ENCODE measurements around the gene LCAT.
A peak's percentile ranks its signal among the peaks of the same experiment; 100 is the strongest.
"Not testable (repeated sequence)": the region's sequence is repeated elsewhere in the genome, so short reads cannot be mapped to it uniquely, and the experiment has no call there.

LCAT gene, protein sequence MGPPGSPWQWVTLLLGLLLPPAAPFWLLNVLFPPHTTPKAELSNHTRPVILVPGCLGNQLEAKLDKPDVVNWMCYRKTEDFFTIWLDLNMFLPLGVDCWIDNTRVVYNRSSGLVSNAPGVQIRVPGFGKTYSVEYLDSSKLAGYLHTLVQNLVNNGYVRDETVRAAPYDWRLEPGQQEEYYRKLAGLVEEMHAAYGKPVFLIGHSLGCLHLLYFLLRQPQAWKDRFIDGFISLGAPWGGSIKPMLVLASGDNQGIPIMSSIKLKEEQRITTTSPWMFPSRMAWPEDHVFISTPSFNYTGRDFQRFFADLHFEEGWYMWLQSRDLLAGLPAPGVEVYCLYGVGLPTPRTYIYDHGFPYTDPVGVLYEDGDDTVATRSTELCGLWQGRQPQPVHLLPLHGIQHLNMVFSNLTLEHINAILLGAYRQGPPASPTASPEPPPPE

GRCh38 chr16:67943619-67944504, at the start of gene LCAT:
LCAT (minus strand) TSS chr16:67944120; CDS start chr16:67944101, 19 bp downstream.
- no peak for DNase-seq
- no peak for ATAC-seq

- peak; percentile 89 for DNase-seq
- ATAC-seq = peak; percentile 89
Measured at GRCh38 chr16:67993207-67994039, 49.5 kb upstream of the LCAT start.

GRCh38 chr16:67992661-67993206, 48.8 kb upstream of the LCAT start:
- DNase-seq = no peak
- ATAC-seq = no peak

GRCh38 chr16:67990018-67990386, 46.1 kb upstream of the LCAT start:
- ATAC-seq (no peak), DNase-seq (no peak)

DNA sequence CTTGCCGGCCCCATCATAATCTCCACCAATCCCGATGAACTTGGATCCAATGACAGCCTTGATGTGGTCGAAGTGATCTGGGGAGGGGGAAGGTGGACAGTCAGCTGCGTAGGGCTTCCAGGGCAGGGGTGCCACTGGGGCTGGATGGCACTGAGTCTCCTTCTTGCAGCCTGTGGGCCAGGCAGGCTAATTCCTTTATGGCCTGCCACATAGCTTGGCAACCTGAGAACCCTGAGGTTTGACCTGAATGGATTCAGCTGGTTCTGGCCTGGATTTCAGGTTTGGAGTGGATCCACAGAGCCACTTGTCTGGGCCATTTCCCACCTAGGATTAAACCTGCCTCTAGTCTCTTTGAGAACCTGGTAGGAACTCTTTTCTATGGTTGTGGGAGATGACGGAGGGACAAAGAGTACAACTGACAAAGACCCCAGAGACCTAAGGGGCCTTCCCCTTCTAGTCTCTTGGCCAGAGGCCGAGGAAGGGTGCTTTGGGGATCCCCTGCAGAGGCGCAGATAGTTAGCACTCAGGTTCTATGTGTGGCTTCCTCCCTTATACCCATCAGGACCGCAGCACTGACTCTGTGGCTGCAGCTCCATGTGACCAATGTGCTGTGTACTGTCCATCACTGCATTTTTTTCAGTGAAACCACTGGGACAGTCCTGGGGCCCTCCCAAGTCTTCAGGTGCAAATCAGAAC, 45.5 kb upstream of the LCAT start:
- DNase-seq (no peak), ATAC-seq (no peak)

DNA sequence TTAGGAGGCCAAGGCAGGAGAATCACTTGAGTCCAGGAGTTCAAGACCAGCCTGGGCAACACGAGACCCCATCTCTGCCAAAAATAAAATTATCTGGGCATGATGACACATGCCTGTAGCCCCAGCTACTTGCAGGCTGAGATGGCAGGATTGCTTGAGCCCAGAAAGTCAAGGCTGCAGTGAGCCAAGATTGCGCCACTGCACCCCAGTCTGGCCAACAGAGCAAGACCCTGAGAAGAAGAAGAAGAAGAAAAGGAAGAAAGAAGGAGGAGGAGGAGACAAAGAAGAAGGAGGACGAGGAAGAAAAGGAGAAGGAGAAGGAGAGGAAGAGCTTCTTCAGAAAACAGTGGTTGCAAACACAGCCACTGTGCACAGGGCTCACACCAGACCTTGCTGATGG, 44.8 kb upstream of the LCAT start:
- ATAC-seq (no peak), DNase-seq (no peak)

GRCh38 chr16:67987460-67988160, 43.7 kb upstream of the LCAT start:
- ATAC-seq = no peak
- no peak for DNase-seq

- ATAC-seq = no peak
- no peak for DNase-seq
Measured at GRCh38 chr16:67986949-67987348, 43.0 kb upstream of the LCAT start.

DNA sequence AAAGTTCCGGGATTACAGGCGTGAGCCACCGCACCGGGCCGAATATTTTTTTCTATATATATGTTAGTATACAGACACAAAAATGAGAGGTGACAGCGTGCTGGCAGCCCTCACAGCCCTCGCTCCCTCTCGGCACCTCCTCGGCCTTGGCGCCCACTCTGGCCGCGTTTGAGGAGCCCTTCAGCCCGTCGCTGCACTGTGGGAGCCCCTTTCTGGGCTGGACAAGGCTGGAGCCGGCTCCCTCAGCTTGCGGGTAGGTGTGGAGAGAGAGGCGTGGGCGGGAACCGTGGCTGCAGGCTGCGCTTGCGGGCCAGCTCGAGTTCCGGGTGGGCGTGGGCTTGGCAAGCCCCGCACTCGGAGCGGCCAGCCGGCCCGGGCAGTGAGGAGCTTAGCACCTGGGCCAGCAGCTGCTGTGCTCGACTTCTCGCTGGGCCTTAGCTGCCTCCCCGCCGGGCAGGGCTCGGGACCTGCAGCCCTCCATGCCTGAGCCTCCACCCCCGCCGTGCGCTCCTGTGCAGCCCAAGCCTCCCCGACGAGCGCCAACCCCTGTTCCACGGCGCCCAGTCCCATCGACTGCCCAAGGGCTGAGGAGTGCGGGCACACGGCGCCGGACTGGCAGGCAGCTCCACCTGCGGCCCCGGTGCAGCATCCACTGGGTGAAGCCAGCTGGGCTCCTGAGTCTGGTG, 38.2 kb upstream of the LCAT start:
- DNase-seq (no peak), ATAC-seq (no peak)

DNA sequence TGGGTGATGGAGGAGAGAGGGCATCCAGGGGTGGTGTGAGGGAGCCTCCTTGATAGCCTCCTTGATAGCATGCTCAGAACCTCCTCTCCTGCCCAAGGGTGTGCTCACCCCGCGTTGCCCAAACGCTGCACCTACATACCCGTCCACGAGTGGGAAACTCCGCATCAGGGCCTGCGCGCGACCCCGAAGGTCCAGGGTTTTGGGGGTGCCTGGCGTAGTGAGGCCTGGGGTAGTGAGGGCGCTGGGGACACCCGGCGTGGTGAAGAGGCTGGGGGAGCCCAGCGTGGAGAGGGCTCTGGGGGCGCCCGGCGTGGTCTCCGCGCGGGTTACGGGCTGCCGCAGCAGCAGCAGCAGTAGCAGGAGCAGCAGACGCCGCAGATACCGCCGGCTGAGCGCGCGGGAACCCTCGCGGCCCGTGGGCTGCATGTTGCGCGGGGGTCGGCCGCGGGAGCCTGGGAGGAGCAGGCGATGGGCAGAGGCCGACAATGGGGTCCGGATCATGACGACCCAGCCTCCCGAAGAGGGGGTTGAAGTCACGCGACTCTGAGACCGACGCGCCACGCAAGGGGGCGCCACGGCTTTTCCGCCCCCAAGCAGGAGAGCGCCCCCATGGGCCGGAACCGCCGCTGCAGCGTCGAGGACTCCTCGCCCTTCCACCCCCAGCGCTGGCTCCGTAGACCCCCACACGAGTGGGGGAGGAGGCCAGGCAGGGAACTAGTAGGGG, 36.2 kb upstream of the LCAT start, which contains the start of gene DPEP3:
Gene DPEP3 (minus strand): TSS at position 545 of the 724 bp plus-strand sequence. CDS start 119 bp downstream, at position 426.
- ATAC-seq (no peak), DNase-seq (peak; percentile 43)

DNA sequence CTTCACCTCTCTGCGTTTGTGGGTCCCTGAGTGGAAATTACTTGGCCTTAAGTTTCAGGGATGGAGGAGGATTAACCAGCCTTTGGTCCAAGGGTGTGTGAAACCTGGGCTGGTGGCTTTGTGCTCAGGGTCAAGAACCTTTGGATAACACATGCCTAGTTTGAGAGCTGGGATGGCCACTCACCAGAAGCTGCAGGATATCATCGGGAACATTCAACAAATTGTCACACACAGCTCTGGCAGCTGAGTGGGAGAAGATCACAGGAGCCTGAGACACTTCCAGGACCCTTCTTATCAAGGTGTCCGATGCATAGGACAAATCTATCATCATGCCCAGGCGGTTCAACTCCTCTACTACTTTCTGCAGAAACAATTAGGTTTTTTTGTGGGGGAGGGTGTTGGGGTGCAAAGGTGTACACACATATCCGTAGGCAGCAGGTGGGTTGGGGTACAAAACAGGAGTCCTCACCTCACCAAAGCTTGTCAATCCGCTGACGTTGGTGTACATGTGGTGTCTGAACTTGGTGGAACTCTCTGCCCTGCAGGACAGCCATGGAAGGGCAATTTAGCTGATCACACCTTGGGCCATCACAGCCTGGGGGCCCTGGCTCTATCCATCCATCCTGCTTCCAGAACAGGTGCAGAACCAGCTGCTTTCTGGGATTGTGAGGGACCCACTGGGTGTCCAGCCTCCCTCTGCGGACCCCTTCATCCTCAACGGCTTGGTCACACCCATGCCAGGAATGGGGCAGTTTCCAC, 33.7 kb upstream of the LCAT start:
- ATAC-seq = no peak

GRCh38 chr16:67977005-67977404, 33.1 kb upstream of the LCAT start:
- ATAC-seq = no peak

More for the DNA sequence above, 33.7 kb upstream of the LCAT start:
- no peak for DNase-seq

DNA sequence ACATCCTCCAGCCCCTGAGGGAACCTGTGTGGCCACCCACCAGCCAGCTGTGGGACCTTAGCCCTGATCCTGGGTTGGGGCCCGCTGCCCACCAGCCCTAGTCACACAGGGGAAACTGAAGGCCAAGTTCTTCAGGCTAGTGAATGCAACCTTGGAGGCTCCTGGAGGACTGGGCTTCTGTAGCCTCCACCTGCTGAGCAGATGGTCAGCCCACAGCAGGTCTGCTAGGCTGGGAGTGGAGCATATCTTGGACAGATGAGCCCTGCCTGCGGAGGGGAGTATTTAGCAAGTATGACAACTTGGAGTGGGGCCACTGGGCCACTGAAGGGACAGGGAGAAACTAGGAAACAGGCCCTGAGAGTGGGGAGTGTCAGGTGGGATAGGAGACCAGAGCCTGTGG, 32.3 kb upstream of the LCAT start:
- ATAC-seq = no peak

More at GRCh38 chr16:67977005-67977404, 33.1 kb upstream of the LCAT start:
- DNase-seq = no peak

DNA sequence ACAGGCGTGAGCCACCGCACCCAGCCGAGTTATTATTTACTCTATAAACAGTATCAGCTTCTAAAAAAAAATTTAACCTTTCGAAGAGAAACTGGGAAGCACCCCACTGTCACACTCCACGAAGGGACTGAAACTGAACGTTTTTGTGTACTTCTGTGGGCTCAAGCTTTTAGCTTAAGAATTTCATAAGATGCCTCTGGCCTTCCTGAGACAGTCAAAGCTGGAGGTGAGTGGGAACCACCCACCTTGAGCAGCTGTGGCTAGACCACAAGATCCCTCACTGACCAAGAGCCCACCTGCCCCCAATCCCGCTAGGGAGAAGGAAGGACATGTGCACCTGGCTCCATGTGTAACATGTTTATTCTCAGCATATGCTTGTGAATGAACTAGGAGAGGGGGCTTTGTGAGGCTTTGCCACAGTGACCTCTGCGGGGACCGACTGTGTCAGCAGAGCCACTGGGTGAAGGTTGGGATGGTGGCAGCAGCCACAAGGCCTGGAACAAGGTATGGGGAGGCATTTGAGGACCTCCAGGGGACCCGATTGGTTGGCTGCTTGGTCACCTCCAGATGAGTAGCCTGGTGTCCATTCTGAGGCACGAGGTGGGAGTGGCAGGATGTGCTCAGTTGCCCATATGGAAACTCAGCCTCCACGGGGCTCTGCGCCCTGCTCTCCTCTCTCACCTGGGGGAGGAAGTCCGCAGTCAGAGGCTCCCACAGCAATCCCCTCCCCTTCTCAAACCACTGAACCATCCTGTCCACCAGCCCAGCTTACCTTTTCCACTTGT, 31.6 kb upstream of the LCAT start:
- DNase-seq (no peak), ATAC-seq (no peak)

More for the DNA sequence above, 32.3 kb upstream of the LCAT start:
- no peak for DNase-seq

DNA sequence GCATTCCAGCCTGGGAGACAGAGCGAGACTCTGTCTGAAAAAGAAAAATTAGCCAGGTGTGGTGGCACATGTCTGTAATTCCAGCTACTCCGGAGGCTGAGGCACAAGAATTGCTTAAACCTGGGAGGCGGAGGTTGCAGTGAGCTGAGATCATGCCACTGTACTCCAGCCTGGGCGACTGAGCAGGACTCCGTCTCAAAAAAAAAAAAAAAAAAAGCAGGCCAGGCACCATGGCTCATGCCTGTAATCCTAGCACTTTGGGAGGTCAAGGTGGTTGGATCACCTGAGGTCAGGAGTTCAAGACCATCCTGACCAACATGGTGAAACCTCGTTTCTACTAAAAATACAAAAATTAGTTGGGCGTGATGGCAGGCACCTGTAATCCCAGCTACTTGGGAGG, 28.4 kb upstream of the LCAT start:
- not testable (repeated sequence) for DNase-seq, ATAC-seq

- DNase-seq = no peak
- ATAC-seq = no peak
Measured at GRCh38 chr16:67971111-67971510, 27.2 kb upstream of the LCAT start.

DNA sequence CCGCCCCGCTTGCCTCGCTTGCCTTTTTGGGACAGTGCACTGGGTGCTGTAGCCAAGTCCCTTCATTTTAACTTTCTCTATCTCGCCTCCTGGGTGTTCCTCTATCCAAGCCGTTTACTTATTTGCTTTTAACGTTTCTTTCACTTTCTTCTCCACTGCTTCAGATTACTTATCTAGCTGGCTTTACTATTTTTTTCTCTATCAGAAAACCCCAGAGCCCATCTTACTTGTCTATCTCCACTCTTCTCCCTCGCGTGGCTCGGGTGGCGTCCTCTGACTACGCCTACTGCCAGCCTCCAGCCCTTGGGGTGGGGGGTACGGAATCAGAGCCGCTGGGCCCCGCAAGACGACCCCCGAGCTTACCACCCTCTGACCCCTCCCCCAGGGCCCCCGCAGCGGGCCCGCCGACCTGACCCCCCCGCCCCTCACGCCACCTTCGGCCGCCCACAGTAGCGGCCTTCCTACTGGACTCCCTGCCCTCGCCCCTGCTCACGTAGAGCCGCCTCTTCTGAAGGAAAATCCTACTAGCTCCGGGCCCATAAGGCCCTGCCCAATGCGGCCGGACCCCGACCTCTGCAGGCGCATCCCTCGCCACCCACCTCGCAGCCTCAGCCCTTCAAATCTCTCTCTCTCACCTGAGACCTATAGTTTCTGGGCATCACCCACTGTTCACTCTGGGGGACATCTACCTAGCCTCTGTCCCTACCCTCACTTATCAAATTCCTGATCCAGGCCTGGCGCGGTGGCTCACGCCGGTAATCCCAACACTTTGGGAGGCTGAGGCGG, 25.5 kb upstream of the LCAT start:
- ATAC-seq (no peak), DNase-seq (no peak)

All from stimulated activated naive CD8-positive, alpha-beta T cell treated with anti-CD3 and anti-CD28 coated beads, Interleukin-15, Interleukin-2, amounts not matched to agents 100 U/mL and 50 U/mL, for 24 hours (primary cell).